HCT116 (cell line): ENCODE measurements around the gene VGLL2. TPM values are rescaled to one million over a fixed set of nuclear protein-coding genes. Genes with fewer than 3 reads are reported as not detected.

Experiments used
- ATAC-seq: fragments of 200-7000 bp; cut with Tn5 transposase; 2 replicates; pipeline ENCODE4 v1.9.1; 2020; ENCODE audit warnings: mild to moderate bottlenecking, moderate library complexity
- BruUV-seq: library from RNA; stranded (reverse); fragments of 400-500 nt; replicated peaks from 2 replicates; lab custom pipeline; 2021; lab: Mats Ljungman, UMichigan
- CTCF ChIA-PET: fragments of 300-600 bp; sonication (Branson Sonifier 250); formaldehyde crosslinking; loops from one replicate; lab custom pipeline; 2021; ENCODE audit warnings: antibody characterized with exemption; lab: Charles Lee
- POLR2A ChIA-PET: fragments of 300-600, 350-600 bp; sonication (Branson Sonifier 250); formaldehyde crosslinking; loops from one replicate; lab custom pipeline; 2021; ENCODE audit warnings: antibody characterized with exemption; lab: Charles Lee
- RAD21 ChIA-PET, 2 experiments: fragments of 300-600 bp; sonication (Branson Sonifier 250); formaldehyde crosslinking; loops; one replicate each; lab custom pipeline; 2023; ENCODE audit warnings: low total read pairs in 2 of 2; ENCODE audit not compliant: uncharacterized antibody in 2 of 2, unreplicated experiment in 2 of 2, low non-redundant PET in 1 of 2; lab: Charles Lee
- DNase-seq: peaks from one replicate; pipeline ENCODE4 v3.0.0-alpha.2; 2010; ENCODE audit warnings: low read depth, low spot score
- H2AFZ ChIP-seq: fragments of 200-600 bp; shearing (Covaris generic), sonication (generic); 2 replicates; pipeline ENCODE4 v1.6.1; 2017; ENCODE audit warnings: low read depth, mixed run types, mixed read lengths, antibody characterized with exemption, low read length; ENCODE audit not compliant: poor library complexity, severe bottlenecking
- H3K27ac ChIP-seq: 2 replicates; pipeline ENCODE4 v1.5.1; 2012; ENCODE audit warnings: low read depth, low read length
- H3K27me3 ChIP-seq: fragments of 200-600 bp; sonication (generic); 2 replicates; pipeline ENCODE4 v1.6.1; 2016; ENCODE audit warnings: mixed run types, low read length, mixed read lengths; ENCODE audit not compliant: insufficient read depth
- H3K36me3 ChIP-seq, 2 experiments: fragments of 200-500 bp in 1 of 2; fragments of 200-600 bp in 1 of 2; sonication (Bioruptor generic) in 1 of 2; sonication (generic) in 1 of 2; 2 replicates each; pipeline versions ENCODE4 v1.5.1 to v1.6.1; 2014 to 2016; ENCODE audit warnings: low read length in 2 of 2, inconsistent platforms in 1 of 2, mixed read lengths in 1 of 2, mixed run types in 1 of 2; ENCODE audit not compliant: insufficient read depth in 2 of 2, control insufficient read depth in 1 of 2
- H3K4me1 ChIP-seq, 2 experiments: fragments of 200-600 bp in 1 of 2; sonication (generic) in 1 of 2; 2 replicates each; pipeline versions ENCODE4 v1.5.1 to v1.6.1; 2012 to 2017; ENCODE audit warnings: low read length in 2 of 2, inconsistent platforms in 1 of 2, mild to moderate bottlenecking in 1 of 2, mixed read lengths in 1 of 2, mixed run types in 1 of 2, moderate library complexity in 1 of 2; ENCODE audit not compliant: insufficient read depth in 2 of 2, control insufficient read depth in 1 of 2
- H3K4me2 ChIP-seq: fragments of 200-600 bp; sonication (generic); 2 replicates; pipeline ENCODE4 v1.6.1; 2017; ENCODE audit warnings: mixed run types, low read length, mixed read lengths
- H3K4me3 ChIP-seq, 2 experiments: fragments of 200-600 bp in 1 of 2; sonication (generic) in 1 of 2; replicated peaks in 1 of 2; 2 replicates each; pipeline ENCODE4 v1.5.1; 2011 to 2016; ENCODE audit warnings: low read length in 2 of 2, control low read depth in 1 of 2, low read depth in 1 of 2, mild to moderate bottlenecking in 1 of 2, mixed read lengths in 1 of 2, mixed run types in 1 of 2
- H3K79me2 ChIP-seq: fragments of 200-600 bp; sonication (generic); 2 replicates; pipeline ENCODE4 v1.6.1; 2017; ENCODE audit warnings: mild to moderate bottlenecking, mixed run types, low read length, moderate library complexity, mixed read lengths; ENCODE audit not compliant: insufficient read depth
- H3K9ac ChIP-seq: fragments of 200-600 bp; sonication (generic); 2 replicates; pipeline ENCODE4 v1.6.1; 2016; ENCODE audit warnings: low read length, mixed read lengths
- H3K9me2 ChIP-seq: fragments of 200-600 bp; sonication (generic), shearing (Covaris generic); 2 replicates; pipeline ENCODE4 v1.6.1; 2017; ENCODE audit warnings: mixed run types, mild to moderate bottlenecking, moderate library complexity; ENCODE audit not compliant: insufficient read depth
- H3K9me3 ChIP-seq, 2 experiments: fragments of 200-500 bp in 1 of 2; fragments of 200-600 bp in 1 of 2; sonication (Bioruptor generic) in 1 of 2; sonication (generic) in 1 of 2; 2 replicates each; pipeline ENCODE4 v1.6.1; 2014 to 2017; ENCODE audit warnings: low read length in 2 of 2, mixed read lengths in 2 of 2, inconsistent platforms in 1 of 2, low read depth in 1 of 2, mild to moderate bottlenecking in 1 of 2, mixed run types in 1 of 2, moderate library complexity in 1 of 2; ENCODE audit not compliant: control insufficient read depth in 1 of 2, insufficient read depth in 1 of 2
- H4K20me1 ChIP-seq: fragments of 200-600 bp; sonication (generic), shearing (Covaris generic); 2 replicates; pipeline ENCODE4 v1.6.1; 2017; ENCODE audit warnings: mixed run types, mild to moderate bottlenecking, moderate library complexity; ENCODE audit not compliant: insufficient read depth
- CEBPB ChIP-seq: IDR thresholded peaks from 2 replicates; pipeline ENCODE4 v1.6.1; 2012; ENCODE audit warnings: low read depth
- EGR1 ChIP-seq: IDR thresholded peaks from 2 replicates; pipeline ENCODE4 v1.6.1; 2012; ENCODE audit warnings: low read depth
- ELF1 ChIP-seq: IDR thresholded peaks from 2 replicates; pipeline ENCODE4 v1.6.1; 2012; ENCODE audit warnings: low read depth, borderline replicate concordance
- EZH2 ChIP-seq: fragments of 200-600 bp; sonication (generic); IDR thresholded peaks from 2 replicates; pipeline ENCODE4 v1.6.1; 2017; ENCODE audit warnings: antibody characterized with exemption, mixed run types
- EZH2phosphoT487 ChIP-seq: fragments of 200-600 bp; IDR thresholded peaks from 2 replicates; pipeline ENCODE4 v1.6.1; 2018; ENCODE audit warnings: antibody characterized with exemption, borderline replicate concordance
- FOSL1 ChIP-seq: IDR thresholded peaks from 2 replicates; pipeline ENCODE4 v1.6.1; 2012; ENCODE audit warnings: low read depth
- JUND ChIP-seq: IDR thresholded peaks from 2 replicates; pipeline ENCODE4 v1.6.1; 2012
- POLR2AphosphoS5 ChIP-seq: IDR thresholded peaks from 2 replicates; pipeline ENCODE4 v1.6.1; 2011; ENCODE audit warnings: mild to moderate bottlenecking, low read depth, low read length, moderate library complexity
- RAD21 ChIP-seq: IDR thresholded peaks from 2 replicates; pipeline ENCODE4 v1.6.1; 2012; ENCODE audit warnings: low read depth, mild to moderate bottlenecking
- SIN3A ChIP-seq: IDR thresholded peaks from 2 replicates; pipeline ENCODE4 v1.6.1; 2012; ENCODE audit warnings: low read depth
- SP1 ChIP-seq: IDR thresholded peaks from 2 replicates; pipeline ENCODE4 v1.6.1; 2012; ENCODE audit warnings: low read depth
- SRF ChIP-seq: IDR thresholded peaks from 2 replicates; pipeline ENCODE4 v1.6.1; 2012; ENCODE audit warnings: low read depth
- TCF7L2 ChIP-seq: IDR thresholded peaks from 2 replicates; pipeline ENCODE4 v1.7.0; 2011; ENCODE audit warnings: borderline replicate concordance, inconsistent platforms; ENCODE audit not compliant: insufficient read depth, insufficient read length; ENCODE audit errors: extremely low read depth
- ZFX ChIP-seq: fragments of 450-650 bp; IDR thresholded peaks from 2 replicates; pipeline ENCODE4 v1.6.1; 2017
- ZNF274 ChIP-seq: fragments of 200-500 bp; sonication (Bioruptor generic); IDR thresholded peaks from 2 replicates; pipeline ENCODE4 v1.6.1; 2014; ENCODE audit warnings: mild to moderate bottlenecking, low read depth, low read length, inconsistent platforms
- intact Hi-C: fragments of 100-400 bp; cut with micrococcal nuclease; formaldehyde crosslinking; loops from 2 replicates; pipeline ENCODE4 v1.10.0; 2022
- total RNA-seq: library from RNA; stranded (reverse); gene quantifications from one replicate; pipeline ENCODE4 v1.2.1, GENCODE V29; 2021; ENCODE audit not compliant: unreplicated experiment
- TF ChIP-seq, protein P1 (sequence below): IDR thresholded peaks from 2 replicates; pipeline ENCODE4 v1.6.1; 2012; ENCODE audit warnings: low read depth
- TF ChIP-seq, protein P2 (sequence below): IDR thresholded peaks from 2 replicates; pipeline ENCODE4 v1.6.1; 2011; ENCODE audit warnings: mild to moderate bottlenecking, low read length, moderate library complexity; ENCODE audit not compliant: insufficient replicate concordance; ENCODE audit errors: extremely low read depth
- TF ChIP-seq, protein P3 (sequence below): IDR thresholded peaks from 2 replicates; pipeline ENCODE4 v1.6.1; 2012
- TF ChIP-seq, protein P4 (sequence below): IDR thresholded peaks from 2 replicates; pipeline ENCODE4 v1.6.1; 2012
- TF ChIP-seq, protein P5 (sequence below), 3 experiments: fragments of 200-600 bp in 1 of 3; sonication (generic) in 1 of 3; IDR thresholded peaks in 2 of 3; conservative IDR thresholded peaks in 1 of 3; 2 replicates each; pipeline ENCODE4 v1.5.1; 2012 to 2017; ENCODE audit warnings: low read depth in 2 of 3, low read length in 2 of 3, antibody characterized with exemption in 1 of 3, borderline replicate concordance in 1 of 3, control low read depth in 1 of 3, mild to moderate bottlenecking in 1 of 3, mixed read lengths in 1 of 3, mixed run types in 1 of 3, moderate library complexity in 1 of 3; ENCODE audit not compliant: insufficient read depth in 1 of 3

VGLL2 gene
- total RNA-seq, 1 experiment from 2014 or later: not detected

DNA sequence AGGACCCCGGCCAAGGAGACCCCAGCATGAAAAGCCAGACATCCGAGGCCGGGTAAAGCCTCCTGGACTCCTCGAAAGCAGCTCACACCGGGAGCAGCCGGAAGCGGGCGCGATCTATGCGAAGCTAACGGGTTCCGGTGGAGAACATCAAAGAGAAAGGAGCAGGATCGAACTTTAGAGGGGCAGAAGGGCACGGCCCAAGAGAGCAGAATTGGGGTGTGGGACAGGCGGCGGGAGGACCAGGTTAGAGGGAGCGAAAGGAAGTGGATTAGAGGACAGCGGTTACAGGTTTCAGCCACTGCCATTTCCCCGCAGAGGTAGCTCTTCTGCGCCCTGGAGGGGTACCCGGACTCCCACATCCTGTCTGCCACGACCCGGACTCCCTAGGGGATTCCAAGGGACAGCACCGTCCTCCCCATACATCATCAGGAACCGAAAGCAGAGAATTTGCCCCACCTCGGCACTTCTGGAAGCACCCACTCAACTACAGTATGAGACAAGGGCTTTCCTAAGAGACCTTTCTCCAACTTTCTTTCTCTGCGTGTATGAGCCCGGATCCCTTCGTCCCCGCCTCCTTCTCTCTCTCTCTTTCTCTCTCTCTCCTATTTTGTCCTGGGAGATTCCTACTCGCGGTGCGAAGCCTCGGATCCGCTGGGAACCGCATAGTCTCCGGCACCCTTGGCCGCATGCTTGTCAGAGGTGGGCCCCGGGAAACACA lies 507 bp upstream of the VGLL2 start:
- RAD21 ChIA-PET: no interaction called here
- POLR2A ChIA-PET: no interaction called here
- no TSS peak for BruUV-seq
- Histone ChIP-seq H3K9ac (no peak overlapping the region), H3K9me3 (no peaks in the 10 kb centered on the region), H3K9me2 (no peaks in the 10 kb centered on the region), H3K4me3 (no peak overlapping the region), H3K4me1 (no peaks in the 10 kb centered on the region), H3K27ac (no peak overlapping the region), H3K4me2 (no peak overlapping the region), H4K20me1 (no peaks in the 10 kb centered on the region), H3K79me2 (no peaks in the 10 kb centered on the region), H3K27me3 (peaks cover 3% of the 10 kb centered on the region; the same call in 1 of the 2 replicates), H3K36me3 (no peaks in the 10 kb centered on the region), H2AFZ (no peak overlapping the region)
- intact Hi-C loops: no loop called here
- TF ChIP-seq CEBPB (no peak), SRF (no peak), POLR2AphosphoS5 (no peak), EZH2phosphoT487 (no peak), FOSL1 (no peak), ZNF274 (no peak), ELF1 (no peak), RAD21 (no peak), TCF7L2 (no peak), SIN3A (no peak), ZFX (no peak), EZH2 (no peak), JUND (no peak), EGR1 (no peak), SP1 (no peak)
- TF ChIP-seq, protein P1, sequence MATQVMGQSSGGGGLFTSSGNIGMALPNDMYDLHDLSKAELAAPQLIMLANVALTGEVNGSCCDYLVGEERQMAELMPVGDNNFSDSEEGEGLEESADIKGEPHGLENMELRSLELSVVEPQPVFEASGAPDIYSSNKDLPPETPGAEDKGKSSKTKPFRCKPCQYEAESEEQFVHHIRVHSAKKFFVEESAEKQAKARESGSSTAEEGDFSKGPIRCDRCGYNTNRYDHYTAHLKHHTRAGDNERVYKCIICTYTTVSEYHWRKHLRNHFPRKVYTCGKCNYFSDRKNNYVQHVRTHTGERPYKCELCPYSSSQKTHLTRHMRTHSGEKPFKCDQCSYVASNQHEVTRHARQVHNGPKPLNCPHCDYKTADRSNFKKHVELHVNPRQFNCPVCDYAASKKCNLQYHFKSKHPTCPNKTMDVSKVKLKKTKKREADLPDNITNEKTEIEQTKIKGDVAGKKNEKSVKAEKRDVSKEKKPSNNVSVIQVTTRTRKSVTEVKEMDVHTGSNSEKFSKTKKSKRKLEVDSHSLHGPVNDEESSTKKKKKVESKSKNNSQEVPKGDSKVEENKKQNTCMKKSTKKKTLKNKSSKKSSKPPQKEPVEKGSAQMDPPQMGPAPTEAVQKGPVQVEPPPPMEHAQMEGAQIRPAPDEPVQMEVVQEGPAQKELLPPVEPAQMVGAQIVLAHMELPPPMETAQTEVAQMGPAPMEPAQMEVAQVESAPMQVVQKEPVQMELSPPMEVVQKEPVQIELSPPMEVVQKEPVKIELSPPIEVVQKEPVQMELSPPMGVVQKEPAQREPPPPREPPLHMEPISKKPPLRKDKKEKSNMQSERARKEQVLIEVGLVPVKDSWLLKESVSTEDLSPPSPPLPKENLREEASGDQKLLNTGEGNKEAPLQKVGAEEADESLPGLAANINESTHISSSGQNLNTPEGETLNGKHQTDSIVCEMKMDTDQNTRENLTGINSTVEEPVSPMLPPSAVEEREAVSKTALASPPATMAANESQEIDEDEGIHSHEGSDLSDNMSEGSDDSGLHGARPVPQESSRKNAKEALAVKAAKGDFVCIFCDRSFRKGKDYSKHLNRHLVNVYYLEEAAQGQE: no peak
- TF ChIP-seq, protein P2, sequence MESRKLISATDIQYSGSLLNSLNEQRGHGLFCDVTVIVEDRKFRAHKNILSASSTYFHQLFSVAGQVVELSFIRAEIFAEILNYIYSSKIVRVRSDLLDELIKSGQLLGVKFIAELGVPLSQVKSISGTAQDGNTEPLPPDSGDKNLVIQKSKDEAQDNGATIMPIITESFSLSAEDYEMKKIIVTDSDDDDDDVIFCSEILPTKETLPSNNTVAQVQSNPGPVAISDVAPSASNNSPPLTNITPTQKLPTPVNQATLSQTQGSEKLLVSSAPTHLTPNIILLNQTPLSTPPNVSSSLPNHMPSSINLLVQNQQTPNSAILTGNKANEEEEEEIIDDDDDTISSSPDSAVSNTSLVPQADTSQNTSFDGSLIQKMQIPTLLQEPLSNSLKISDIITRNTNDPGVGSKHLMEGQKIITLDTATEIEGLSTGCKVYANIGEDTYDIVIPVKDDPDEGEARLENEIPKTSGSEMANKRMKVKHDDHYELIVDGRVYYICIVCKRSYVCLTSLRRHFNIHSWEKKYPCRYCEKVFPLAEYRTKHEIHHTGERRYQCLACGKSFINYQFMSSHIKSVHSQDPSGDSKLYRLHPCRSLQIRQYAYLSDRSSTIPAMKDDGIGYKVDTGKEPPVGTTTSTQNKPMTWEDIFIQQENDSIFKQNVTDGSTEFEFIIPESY: no peak
- TF ChIP-seq, protein P3, sequence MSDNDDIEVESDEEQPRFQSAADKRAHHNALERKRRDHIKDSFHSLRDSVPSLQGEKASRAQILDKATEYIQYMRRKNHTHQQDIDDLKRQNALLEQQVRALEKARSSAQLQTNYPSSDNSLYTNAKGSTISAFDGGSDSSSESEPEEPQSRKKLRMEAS: no peak
- TF ChIP-seq, protein P4, sequence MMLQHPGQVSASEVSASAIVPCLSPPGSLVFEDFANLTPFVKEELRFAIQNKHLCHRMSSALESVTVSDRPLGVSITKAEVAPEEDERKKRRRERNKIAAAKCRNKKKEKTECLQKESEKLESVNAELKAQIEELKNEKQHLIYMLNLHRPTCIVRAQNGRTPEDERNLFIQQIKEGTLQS: no peak
- TF ChIP-seq, protein P5, sequence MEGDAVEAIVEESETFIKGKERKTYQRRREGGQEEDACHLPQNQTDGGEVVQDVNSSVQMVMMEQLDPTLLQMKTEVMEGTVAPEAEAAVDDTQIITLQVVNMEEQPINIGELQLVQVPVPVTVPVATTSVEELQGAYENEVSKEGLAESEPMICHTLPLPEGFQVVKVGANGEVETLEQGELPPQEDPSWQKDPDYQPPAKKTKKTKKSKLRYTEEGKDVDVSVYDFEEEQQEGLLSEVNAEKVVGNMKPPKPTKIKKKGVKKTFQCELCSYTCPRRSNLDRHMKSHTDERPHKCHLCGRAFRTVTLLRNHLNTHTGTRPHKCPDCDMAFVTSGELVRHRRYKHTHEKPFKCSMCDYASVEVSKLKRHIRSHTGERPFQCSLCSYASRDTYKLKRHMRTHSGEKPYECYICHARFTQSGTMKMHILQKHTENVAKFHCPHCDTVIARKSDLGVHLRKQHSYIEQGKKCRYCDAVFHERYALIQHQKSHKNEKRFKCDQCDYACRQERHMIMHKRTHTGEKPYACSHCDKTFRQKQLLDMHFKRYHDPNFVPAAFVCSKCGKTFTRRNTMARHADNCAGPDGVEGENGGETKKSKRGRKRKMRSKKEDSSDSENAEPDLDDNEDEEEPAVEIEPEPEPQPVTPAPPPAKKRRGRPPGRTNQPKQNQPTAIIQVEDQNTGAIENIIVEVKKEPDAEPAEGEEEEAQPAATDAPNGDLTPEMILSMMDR (IDR thresholded peaks at IDR 0.05 in 2 of 3, conservative IDR thresholded peaks at IDR 0.05 in 1 of 3; ENCODE audit: borderline replicate concordance in 1 of 3, insufficient read depth in 1 of 3, low read depth in 2 of 3, low read length in 2 of 3): no peak
- CTCF ChIA-PET: no interaction called here
- DNase-seq (no peak), ATAC-seq (no peak)
